NCI-H128 (cell line): ENCODE results near the gene PLCB3.

Experiments used
- DNase-seq: peaks from one replicate; lab custom pipeline; 2025; ENCODE audit not compliant: unreplicated experiment; lab: John Stamatoyannopoulos, UW

PLCB3 gene

GRCh38 chr11:64249563-64250414, 1.5 kb upstream of the PLCB3 start:
- no peak for DNase-seq

GRCh38 chr11:64250415-64251015, 815 bp upstream of the PLCB3 start:
- DNase-seq, result no peak

- no peak for DNase-seq
These were observed 348 bp downstream of the PLCB3 start for GRCh38 chr11:64251753-64252002.

- no peak for DNase-seq
These were observed 908 bp downstream of the PLCB3 start for GRCh38 chr11:64252003-64252872.

- DNase-seq, result no peak
These were observed 1.7 kb downstream of the PLCB3 start for GRCh38 chr11:64253043-64253442.

GRCh38 chr11:64253481-64253880, 2.2 kb downstream of the PLCB3 start:
- DNase-seq, result no peak

- no peak for DNase-seq
These were observed 3.0 kb downstream of the PLCB3 start for GRCh38 chr11:64254326-64254725.

GRCh38 chr11:64255135-64256128, 4.1 kb downstream of the PLCB3 start:
- DNase-seq, result no peak

- no peak for DNase-seq
These were observed 5.0 kb downstream of the PLCB3 start for GRCh38 chr11:64256300-64256699.

GRCh38 chr11:64258356-64258755, 7.0 kb downstream of the PLCB3 start:
- no peak for DNase-seq

GRCh38 chr11:64258946-64259532, 7.7 kb downstream of the PLCB3 start:
- DNase-seq, result no peak

- no peak for DNase-seq
These were observed 8.3 kb downstream of the PLCB3 start for GRCh38 chr11:64259533-64260067.

- no peak for DNase-seq
These were observed 8.9 kb downstream of the PLCB3 start for GRCh38 chr11:64260147-64260708.

- no peak for DNase-seq
These were observed 10.3 kb downstream of the PLCB3 start for GRCh38 chr11:64261556-64262080.

- DNase-seq, result no peak
These were observed 11.1 kb downstream of the PLCB3 start for GRCh38 chr11:64262271-64263002.

- DNase-seq, result no peak
These were observed 12.0 kb downstream of the PLCB3 start for GRCh38 chr11:64263021-64263946.

- DNase-seq, result no peak
These were observed 12.6 kb downstream of the PLCB3 start for GRCh38 chr11:64263947-64264317.

GRCh38 chr11:64264371-64264852, 13.1 kb downstream of the PLCB3 start:
- no peak for DNase-seq
